HUES6 (cell line): ENCODE results near the gene TBC1D5.
"Not testable (repeated sequence)": the region's sequence is repeated elsewhere in the genome, so short reads cannot be mapped to it uniquely, and the experiment has no call there.

Source experiments
- H3K27ac ChIP-seq: 2 replicates; pipeline ENCODE4 v1.7.0; 2013; ENCODE audit warnings: low read depth, mild to moderate bottlenecking, low read length, inconsistent platforms
- H3K27me3 ChIP-seq: 2 replicates; pipeline ENCODE4 v1.6.1; 2013; ENCODE audit warnings: low read length; ENCODE audit not compliant: control insufficient read depth, insufficient read depth
- H3K36me3 ChIP-seq: 2 replicates; pipeline ENCODE4 v1.6.1; 2013; ENCODE audit warnings: low read length; ENCODE audit not compliant: control insufficient read depth, insufficient read depth
- H3K4me1 ChIP-seq: 2 replicates; pipeline ENCODE4 v1.6.1; 2013; ENCODE audit warnings: low read length; ENCODE audit not compliant: control insufficient read depth, insufficient read depth
- H3K4me3 ChIP-seq: 2 replicates; pipeline ENCODE4 v1.5.1; 2013; ENCODE audit warnings: low read depth, low read length
- H3K9ac ChIP-seq: one replicate; pipeline ENCODE4 v1.6.1; 2013; ENCODE audit warnings: mild to moderate bottlenecking, low read length
- H3K9me3 ChIP-seq: 2 replicates; pipeline ENCODE4 v1.6.1; 2013; ENCODE audit warnings: low read depth, low read length; ENCODE audit not compliant: control insufficient read depth, insufficient read depth

Gene TBC1D5

DNA sequence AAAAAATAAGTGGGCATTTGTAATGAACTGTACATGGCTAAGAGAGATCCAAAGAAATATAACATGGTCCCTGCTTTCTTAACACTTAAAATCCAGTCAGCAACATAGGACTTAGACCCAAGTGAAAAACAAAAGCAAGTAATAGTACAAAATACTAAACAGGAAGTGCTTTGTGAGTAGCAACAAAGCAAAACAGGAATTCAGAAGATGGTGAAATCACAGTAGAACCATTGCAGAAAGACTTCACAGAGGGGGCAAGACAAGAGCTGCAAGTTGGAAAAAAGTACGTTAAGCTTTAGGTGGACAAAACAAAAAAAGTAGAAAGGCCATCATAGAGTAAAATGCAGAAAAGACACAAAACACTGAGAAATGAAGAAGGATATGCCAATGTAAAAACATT, 116.0 kb downstream of the TBC1D5 start:
- Histone ChIP-seq H3K9ac (no peak overlapping the region), H3K9me3 (no peaks in the 10 kb centered on the region), H3K4me1 (peaks cover 41% of the 10 kb centered on the region), H3K36me3 (no peaks in the 10 kb centered on the region), H3K27ac (0 out of 2 replicates have a peak overlapping the region, but pooled peaks have one; percentile 14), H3K27me3 (no peaks in the 10 kb centered on the region), H3K4me3 (no peak overlapping the region)

DNA sequence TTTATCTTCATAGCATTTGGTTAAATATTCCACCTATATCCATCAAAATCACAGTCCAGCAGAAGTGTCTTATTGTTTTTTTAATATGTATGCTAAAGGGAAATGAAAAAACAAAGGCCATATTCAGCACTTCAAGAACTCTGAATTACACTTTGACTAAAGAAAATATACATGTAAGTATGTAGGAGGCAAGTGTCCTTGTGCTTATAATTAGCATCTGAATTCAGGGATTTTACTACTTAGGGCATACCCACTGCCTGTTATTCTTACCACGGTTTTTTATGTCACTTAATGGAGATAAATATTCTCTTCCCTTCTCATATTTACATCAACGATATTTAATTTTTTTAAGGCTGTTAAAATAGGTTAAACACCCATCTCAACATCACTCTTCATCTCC, 117.3 kb downstream of the TBC1D5 start:
- H3K36me3 ChIP-seq: no peaks in the 10 kb centered on the region
- no peaks in the 10 kb centered on the region for H3K27me3 ChIP-seq
- peak overlapping the region; percentile 67 for H3K27ac ChIP-seq
- H3K4me3 ChIP-seq: no peak overlapping the region; the same call in 1 of the 2 replicates
- peaks cover 41% of the 10 kb centered on the region for H3K4me1 ChIP-seq
- H3K9me3 ChIP-seq: no peaks in the 10 kb centered on the region
- H3K9ac ChIP-seq: no peak overlapping the region

DNA sequence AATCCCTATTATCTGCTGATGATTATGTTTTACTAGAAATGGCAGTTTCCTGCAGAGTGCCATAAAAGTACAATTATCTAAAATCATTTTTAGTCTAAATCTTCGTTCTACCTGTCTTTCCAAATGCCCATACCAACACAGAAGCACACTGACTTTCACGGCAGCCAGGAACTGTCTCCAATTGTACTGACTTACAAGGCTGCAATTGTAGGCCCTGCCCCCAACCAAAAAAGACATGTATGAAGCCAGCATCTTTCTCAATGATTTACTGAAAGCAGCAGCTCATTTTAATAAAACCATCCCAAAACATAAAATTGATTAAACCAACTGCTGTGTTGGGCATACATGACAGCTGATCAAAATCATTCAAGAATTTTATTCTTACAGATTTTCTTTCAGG, 119.0 kb downstream of the TBC1D5 start:
- no peaks in the 10 kb centered on the region for H3K9me3 ChIP-seq
- H3K36me3 ChIP-seq: no peaks in the 10 kb centered on the region
- H3K4me1 ChIP-seq: peaks cover 41% of the 10 kb centered on the region
- no peak overlapping the region for H3K27ac ChIP-seq
- no peak overlapping the region for H3K9ac ChIP-seq
- H3K27me3 ChIP-seq: no peaks in the 10 kb centered on the region
- H3K4me3 ChIP-seq: no peak overlapping the region

DNA sequence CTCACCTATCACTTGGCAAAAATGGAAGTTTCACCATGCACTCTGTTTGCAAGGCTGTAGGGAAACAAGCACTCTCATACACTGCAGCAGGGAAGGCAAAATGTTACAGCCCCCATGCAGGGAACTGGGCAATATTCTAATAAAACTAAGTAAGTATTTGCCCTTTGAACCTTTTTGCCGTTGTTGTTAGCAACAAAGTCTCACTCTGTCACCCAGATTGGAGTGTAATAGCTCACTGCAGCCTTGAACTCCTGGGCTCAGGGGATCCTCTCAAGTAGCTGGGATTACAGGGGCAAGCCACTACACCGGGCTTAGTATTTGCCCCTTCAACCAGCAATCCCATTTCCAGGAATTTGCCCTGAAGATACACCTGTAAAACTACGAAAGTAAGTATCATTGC, 122.5 kb downstream of the TBC1D5 start:
- Histone ChIP-seq H3K9ac (no peak overlapping the region), H3K9me3 (no peaks in the 10 kb centered on the region), H3K4me1 (peaks cover 18% of the 10 kb centered on the region), H3K4me3 (no peak overlapping the region), H3K36me3 (no peaks in the 10 kb centered on the region), H3K27me3 (no peaks in the 10 kb centered on the region), H3K27ac (no peak overlapping the region)

DNA sequence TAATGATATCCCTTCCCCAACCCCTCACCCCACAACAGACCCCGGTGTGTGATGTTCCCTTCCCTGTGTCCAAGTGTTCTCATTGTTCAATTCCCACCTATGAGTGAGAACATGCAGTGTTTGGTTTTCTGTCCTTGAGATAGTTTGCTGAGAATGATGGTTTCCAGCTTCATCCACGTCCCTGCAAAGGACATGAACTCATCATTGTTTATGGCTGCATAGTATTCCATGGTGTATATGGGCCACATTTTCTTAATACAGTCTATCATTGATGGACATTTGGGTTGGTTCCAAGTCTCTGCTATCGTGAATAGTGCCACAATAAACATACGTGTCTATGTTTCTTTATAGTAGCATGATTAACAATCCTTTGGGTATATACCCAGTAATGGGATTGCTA, 129.4 kb downstream of the TBC1D5 start:
- not testable (repeated sequence) for H3K9me3 ChIP-seq, H3K36me3 ChIP-seq, H3K27me3 ChIP-seq, H3K4me1 ChIP-seq, H3K9ac ChIP-seq, H3K4me3 ChIP-seq, H3K27ac ChIP-seq

DNA sequence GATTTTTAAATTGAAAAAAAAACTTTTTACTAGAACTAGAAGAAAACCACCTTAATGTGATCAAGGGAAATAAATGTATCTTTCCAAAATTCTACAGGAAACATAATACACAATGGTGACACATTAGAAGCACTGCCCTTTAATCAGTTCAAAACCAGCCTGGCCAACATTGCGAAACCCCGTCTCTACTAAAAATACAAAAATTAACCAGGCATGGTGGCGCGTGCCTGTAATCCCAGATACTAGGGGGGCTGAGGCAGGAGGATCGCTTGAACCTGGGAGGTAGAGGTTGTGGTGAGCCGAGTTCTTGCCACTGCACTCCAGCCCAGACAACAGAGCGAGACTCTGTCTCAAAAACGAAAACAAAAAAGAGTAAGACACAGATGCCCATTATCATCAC, 134.5 kb downstream of the TBC1D5 start:
- Histone ChIP-seq H3K36me3 (no peaks in the 10 kb centered on the region), H3K9me3 (no peaks in the 10 kb centered on the region), H3K4me1 (no peaks in the 10 kb centered on the region)

DNA sequence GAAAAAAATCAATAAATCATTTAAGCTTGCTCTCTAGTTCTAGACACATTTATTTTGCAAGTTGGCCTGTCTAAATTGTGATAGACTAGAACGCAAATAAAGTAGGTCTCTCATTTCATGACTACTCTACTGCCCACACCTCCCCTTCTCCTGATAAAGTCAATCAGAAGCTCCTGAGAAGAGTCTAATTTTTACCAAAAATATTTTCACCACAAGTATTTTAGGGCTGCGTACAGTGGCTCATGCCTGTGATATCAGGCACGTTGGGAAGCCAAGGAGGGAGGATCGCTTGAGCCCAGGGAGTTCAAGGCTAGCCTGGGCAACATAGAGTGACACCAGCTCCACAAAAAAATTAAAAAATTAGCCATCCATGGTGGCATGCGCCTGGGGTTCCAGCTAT, 136.5 kb downstream of the TBC1D5 start:
- Histone ChIP-seq H3K9me3 (no peaks in the 10 kb centered on the region), H3K27me3 (no peaks in the 10 kb centered on the region), H3K36me3 (no peaks in the 10 kb centered on the region), H3K4me1 (no peaks in the 10 kb centered on the region), H3K4me3 (no peak overlapping the region), H3K9ac (no peak overlapping the region), H3K27ac (no peak overlapping the region)

More for the DNA sequence above, 134.5 kb downstream of the TBC1D5 start:
- Histone ChIP-seq H3K27ac (no peak overlapping the region), H3K4me3 (no peak overlapping the region), H3K27me3 (no peaks in the 10 kb centered on the region), H3K9ac (no peak overlapping the region)

DNA sequence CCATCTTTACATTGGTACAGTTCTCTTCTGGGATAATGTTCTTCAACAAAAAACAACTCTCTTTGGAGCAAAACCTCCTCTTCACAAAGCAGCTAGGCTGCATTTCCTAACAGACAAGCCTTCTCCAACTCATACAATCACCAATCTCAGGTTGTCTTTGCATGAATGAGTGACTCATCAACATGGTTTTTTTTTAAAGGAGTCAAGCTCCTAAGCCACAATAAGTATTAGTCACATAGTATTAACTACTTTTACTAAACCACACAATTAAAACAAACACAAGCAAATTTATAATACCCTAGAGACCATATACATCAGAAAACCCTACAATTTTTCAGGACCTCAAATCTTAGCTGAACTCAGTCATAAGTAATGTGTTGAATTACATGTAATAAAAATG, 137.4 kb downstream of the TBC1D5 start:
- no peaks in the 10 kb centered on the region for H3K4me1 ChIP-seq
- H3K36me3 ChIP-seq: no peaks in the 10 kb centered on the region
- no peaks in the 10 kb centered on the region for H3K27me3 ChIP-seq
- H3K9ac ChIP-seq: no peak overlapping the region
- no peak overlapping the region for H3K27ac ChIP-seq
- H3K9me3 ChIP-seq: no peaks in the 10 kb centered on the region
- no peak overlapping the region for H3K4me3 ChIP-seq

DNA sequence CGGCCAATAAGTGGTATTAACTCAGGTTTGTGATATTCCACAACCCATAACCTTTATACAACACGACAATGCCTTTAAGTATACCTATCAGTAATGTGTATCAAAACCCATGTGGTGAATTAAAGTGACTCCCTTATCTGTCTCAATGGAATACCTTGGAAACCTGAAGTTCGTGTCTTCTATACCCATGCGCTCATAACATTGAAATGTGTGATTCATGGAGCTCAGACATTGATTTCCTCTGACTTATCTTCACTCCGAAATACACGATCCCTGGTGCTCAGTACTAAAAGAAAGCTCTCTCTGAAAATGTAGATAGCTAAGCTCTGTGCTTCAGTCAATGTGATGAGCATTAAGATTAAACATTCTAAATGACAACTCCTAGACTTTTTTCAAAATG, 140.3 kb downstream of the TBC1D5 start:
- Histone ChIP-seq H3K9me3 (peaks cover 7% of the 10 kb centered on the region; the same call in 1 of the 2 replicates), H3K9ac (no peak overlapping the region), H3K4me3 (no peak overlapping the region), H3K27me3 (no peaks in the 10 kb centered on the region), H3K4me1 (no peaks in the 10 kb centered on the region), H3K27ac (no peak overlapping the region), H3K36me3 (no peaks in the 10 kb centered on the region)

DNA sequence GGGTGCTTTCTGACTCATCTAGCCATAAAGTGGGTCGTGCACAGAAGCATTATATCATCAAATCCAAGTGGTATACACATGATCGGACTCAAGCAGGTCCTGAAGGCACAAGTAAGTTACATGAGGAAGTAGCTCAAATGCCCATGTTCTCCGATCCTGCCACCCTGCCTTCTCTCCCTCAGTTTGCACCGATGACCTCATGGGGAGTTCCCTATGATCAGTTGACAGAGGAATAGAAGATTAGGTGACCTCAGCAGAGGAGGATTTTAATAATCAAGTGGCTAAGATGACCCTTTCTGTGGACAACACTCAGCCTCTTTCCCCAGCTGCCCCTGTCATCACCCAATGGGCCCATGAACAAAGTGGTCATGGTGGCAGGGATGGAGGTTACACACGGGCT, 149.5 kb downstream of the TBC1D5 start:
- H3K9ac ChIP-seq: no peak overlapping the region
- H3K4me3 ChIP-seq: no peak overlapping the region
- peaks cover 27% of the 10 kb centered on the region for H3K9me3 ChIP-seq
- no peak overlapping the region for H3K27ac ChIP-seq
- 0 out of 2 replicates have a peak, but pooled peaks cover 5% of the 10 kb centered on the region for H3K36me3 ChIP-seq
- H3K4me1 ChIP-seq: no peaks in the 10 kb centered on the region
- no peaks in the 10 kb centered on the region for H3K27me3 ChIP-seq

DNA sequence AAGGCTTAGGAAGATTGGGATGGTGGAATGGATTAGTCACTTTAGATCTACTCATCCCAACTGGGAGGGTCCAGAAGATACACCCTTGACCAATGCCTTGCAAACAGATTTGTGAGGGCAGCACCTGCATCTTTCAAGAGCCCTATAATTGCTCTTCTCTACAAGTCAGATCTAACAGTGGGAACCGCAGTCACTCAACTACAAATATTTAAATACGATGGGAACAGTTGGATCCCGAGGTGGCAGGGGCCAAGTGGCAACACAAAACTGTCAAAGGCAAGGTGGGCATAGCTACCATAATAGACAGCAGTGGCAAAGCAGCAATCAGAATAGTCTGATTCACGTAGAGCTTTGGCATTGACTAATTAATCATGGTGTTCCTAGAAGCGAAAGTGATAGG, 152.0 kb downstream of the TBC1D5 start:
- Histone ChIP-seq H3K27me3 (no peaks in the 10 kb centered on the region), H3K4me3 (no peak overlapping the region), H3K9ac (no peak overlapping the region), H3K27ac (no peak overlapping the region), H3K9me3 (peaks cover 27% of the 10 kb centered on the region), H3K4me1 (no peaks in the 10 kb centered on the region), H3K36me3 (0 out of 2 replicates have a peak, but pooled peaks cover 5% of the 10 kb centered on the region)

DNA sequence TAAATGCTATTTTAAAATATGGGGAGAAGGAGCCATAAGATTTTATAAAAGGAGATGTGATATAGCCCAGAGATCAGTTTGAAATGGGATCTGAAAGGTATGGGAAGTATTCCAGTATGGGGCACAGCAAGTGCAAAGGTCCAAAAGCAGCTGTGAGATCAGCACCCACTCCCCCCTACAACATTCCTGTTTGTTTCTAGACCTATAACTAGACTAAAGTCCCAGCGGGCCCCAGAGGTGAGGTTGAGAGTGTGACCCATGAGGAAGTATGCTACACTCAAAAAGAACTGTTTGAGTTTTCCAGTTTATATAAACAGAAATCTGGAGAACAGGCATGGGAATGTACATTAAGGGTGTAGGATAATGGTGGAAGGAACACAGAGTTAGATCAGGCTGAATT, 152.5 kb downstream of the TBC1D5 start:
- H3K27ac ChIP-seq: no peak overlapping the region
- no peaks in the 10 kb centered on the region for H3K4me1 ChIP-seq
- H3K27me3 ChIP-seq: no peaks in the 10 kb centered on the region
- H3K4me3 ChIP-seq: no peak overlapping the region
- 0 out of 2 replicates have a peak, but pooled peaks cover 5% of the 10 kb centered on the region for H3K36me3 ChIP-seq
- H3K9me3 ChIP-seq: peaks cover 27% of the 10 kb centered on the region
- H3K9ac ChIP-seq: no peak overlapping the region
